Activated CD8-positive, alpha-beta memory T cell treated with anti-CD3 and anti-CD28 coated beads, Interleukin-2, amount 50 U/mL, for 24 hours (primary cell): ENCODE results near the gene POLK.
"Not testable (repeated sequence)": the region's sequence is repeated elsewhere in the genome, so short reads cannot be mapped to it uniquely, and the experiment has no call there.

Experiments used
- DNase-seq: peaks from one replicate; pipeline ENCODE4 v3.0.0-alpha.2; 2020; ENCODE audit errors: extremely low read depth

Gene POLK

DNA sequence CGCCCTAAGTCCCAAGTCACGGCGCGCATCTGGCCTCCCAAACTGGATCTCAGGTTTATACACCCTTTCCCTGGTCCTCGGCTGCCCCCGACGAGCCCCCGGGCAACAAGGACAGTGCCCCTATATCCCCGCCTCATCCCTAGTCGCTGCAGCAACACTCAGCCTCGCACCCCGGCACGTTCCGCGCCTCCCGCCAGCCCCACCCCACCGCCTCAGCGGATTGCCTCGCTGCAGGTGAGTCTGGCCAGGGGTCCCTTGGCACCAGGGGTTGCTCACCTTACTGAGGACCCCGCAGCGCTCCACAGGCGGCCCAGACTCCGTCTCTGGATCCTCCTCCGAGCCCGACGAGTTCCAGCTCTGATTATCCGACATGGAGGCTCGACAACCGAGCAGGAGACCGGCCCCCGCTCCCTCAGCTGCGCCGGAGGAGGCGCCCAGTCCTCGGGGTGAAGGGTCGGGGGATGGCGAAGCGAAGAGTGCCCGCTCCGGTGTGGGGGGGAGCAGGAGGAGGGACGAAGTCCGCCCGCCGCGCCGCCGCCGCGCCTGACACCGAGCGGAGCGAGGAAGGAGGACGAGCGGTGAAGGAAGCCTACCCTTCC lies 756 bp upstream of the POLK start:
- DNase-seq: no peak

DNA sequence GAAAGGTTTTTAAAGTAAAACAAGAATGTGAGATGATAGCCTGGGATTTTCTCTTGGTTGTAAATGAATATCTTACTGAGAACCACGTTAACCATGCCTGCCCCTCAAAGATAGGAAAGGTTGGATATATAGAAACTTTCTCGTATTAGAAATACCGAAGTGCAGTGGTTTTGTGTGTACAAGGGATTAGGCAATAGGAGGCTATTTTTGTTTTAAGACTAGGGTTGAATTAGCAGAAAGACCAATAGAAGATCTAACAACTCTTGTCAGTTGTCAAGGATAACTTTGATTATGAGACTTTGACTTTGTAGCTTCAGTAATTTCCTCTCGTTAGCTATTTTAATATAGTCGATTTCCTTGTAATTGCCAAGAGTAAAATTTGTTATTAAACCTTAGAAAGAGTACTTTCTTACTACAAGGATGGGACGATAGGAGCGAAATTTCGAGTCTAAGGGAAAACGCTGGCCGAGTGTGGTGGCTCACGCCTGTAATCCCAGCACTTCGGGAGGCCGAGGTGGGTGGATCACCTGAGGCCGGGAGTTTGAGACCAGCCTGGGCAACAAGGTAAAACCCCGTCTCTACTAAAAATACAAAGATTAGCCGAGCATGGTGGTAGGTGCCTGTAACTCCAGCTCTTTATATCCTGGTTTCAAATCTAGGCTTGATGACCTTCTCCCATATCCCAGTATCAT lies 838 bp downstream of the POLK start:
- no peak for DNase-seq

DNA sequence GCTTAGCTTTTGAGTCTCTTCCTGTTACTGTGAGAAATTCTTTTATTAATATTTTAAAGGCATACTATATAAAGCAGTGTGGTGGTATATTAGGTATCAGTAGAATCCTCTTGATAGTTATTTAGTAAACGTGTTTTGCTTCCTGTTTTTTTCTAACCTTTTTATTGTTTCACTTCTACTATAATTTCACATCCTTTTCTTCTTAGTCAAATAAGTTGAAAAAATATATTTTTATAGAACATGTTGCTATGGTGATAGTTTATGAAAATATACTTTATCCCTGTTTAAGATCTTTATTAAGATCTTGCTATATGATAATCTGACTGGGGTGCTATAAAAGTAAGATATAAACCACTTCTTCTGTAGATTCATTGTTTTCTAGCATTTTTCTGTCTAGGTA lies 2.1 kb downstream of the POLK start:
- DNase-seq: no peak

- no peak for DNase-seq
Measured at GRCh38 chr5:75514323-75514722, 2.6 kb downstream of the POLK start.

DNA sequence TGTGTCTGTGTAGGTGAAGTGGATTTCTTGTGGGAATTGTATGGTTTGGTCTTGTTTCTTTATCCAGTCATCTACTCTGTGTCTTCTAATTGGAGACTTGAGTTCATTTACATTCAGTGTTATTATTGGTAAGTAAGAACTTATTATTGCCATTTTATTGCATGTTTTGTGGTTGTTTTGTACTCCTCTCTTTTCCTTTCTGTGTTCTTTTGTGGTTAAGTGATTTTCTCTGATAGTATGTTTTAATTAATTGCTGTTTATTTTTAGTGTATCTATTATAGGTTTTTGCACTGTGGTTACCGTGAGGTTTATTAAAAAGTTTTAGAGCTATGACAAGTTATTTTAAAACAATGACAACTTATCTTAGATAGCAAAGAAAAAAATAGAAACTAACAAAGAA lies 8.1 kb downstream of the POLK start:
- DNase-seq: no peak

DNA sequence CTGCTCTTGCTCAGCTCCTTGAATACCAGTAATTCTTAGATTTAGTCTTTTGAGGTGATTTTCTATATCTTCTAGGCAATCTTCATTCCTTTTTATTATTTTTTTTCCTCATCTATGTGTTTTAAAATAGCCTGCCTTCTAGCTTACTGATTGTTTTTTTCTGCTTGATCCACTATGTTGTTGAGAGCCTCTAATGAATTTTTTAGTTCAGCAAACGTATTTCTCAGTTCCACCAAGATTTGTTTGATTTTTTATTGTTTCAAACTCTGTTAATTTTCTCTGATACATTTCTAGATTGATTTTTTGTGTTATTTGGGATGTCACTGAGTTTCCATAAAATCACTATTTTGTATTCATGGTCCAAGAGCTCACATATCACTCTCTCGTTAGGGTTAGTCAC lies 9.5 kb downstream of the POLK start:
- DNase-seq: no peak

DNA sequence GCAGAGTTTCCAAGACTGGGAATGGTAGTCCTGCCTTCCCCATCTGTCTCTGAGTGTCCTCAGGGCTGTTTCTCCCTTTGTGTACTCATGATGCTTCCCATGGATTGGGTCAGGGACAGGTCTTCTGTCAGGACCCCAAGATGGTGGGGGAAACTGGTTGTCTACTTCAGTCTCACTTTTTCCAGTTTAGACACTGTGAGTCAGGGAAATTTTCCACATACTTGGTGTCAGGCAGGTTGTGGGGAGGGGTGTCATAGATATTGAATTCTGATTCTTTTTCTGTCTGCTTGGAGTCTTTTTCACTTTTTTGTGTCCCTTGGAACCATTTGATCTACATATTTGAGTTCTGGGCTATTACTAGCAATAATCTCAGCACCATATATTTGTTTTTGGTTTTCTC lies 10.3 kb downstream of the POLK start:
- DNase-seq: no peak

GRCh38 chr5:75522542-75522941 lies 10.9 kb downstream of the POLK start:
- no peak for DNase-seq

DNA sequence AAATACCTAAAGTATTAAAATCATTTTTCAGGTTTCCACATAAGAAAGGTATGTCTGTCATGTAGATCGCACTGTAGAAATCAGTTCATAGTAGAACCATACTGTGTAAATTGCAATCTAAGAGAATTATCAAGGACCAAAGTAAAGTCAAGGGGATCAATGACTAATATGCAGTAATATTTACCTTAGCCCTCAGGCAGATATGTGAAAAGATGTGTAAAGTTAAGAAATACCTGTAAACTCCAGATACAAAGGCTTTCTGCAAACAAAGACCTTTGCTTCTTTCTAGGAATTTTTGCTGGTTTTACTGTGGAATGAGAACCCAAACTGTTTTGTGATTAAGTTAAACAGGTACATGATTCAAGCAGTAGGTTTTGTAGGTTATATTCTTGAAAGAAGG lies 11.6 kb downstream of the POLK start:
- DNase-seq: no peak

GRCh38 chr5:75524071-75524470 lies 12.4 kb downstream of the POLK start:
- no peak for DNase-seq

DNA sequence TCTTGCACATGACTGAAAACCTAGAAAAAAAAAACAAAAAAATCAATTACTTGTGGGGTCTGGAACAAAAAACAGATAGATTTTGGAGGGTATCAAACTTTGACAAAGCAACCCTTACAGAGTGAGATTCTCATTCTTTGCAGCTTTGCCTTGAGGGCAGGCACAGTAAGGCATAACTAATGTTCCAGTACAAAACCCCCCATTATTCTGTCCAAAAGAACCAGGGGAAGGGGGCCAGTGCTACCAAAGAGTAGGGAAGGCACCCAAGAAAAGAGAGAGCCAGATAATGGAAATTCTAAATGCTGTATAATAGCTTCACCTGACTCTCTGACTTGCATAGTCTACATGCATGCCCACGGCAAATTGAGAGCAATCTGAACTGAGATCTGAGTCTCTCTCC lies 12.9 kb downstream of the POLK start:
- DNase-seq: no peak

- no peak for DNase-seq
Measured at GRCh38 chr5:75525344-75525743, 13.7 kb downstream of the POLK start.

DNA sequence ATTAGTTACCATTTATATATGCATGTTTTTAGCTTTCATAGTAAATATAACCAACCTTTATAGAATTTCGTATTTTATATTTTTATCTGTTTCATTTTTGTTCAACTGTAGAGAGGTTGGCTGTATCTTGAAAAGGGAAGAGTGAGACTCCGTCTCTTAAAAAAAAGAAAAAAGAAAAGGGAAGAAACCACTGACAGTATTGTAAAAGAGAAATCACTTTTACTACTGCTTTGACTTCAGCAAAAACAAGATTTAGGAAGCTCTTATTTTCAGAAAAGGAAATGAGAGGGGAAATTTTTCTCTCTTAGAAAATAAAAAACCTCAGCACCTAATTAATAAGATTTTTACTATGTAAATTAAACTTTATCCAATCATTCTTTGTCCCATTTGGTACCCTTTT lies 14.4 kb downstream of the POLK start:
- no peak for DNase-seq

GRCh38 chr5:75529185-75529584 lies 17.5 kb downstream of the POLK start:
- no peak for DNase-seq

- DNase-seq: no peak
Measured at GRCh38 chr5:75532190-75532589, 20.5 kb downstream of the POLK start.

DNA sequence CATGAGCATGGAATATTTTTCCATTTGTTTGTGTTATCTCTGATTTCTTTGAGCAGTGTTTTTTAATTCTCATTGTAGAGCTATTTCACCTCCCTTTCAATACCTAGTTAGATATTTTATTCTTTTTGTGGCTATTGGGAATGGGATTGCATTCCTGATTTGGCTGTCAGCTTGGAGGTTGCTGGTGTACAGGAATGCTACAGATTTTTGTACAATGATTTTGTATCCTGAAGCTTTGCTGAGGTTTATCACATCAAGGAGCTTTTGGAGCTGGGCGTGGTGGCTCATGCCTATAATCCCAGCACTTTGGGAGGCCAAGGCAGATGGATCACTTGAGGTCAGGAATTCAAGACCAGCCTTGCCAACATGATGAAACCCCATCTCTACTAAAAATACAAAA lies 22.0 kb downstream of the POLK start:
- DNase-seq: not testable (repeated sequence)

- DNase-seq: no peak
Measured at GRCh38 chr5:75534734-75535133, 23.0 kb downstream of the POLK start.

- DNase-seq: no peak
Measured at GRCh38 chr5:75536147-75536546, 24.5 kb downstream of the POLK start.

DNA sequence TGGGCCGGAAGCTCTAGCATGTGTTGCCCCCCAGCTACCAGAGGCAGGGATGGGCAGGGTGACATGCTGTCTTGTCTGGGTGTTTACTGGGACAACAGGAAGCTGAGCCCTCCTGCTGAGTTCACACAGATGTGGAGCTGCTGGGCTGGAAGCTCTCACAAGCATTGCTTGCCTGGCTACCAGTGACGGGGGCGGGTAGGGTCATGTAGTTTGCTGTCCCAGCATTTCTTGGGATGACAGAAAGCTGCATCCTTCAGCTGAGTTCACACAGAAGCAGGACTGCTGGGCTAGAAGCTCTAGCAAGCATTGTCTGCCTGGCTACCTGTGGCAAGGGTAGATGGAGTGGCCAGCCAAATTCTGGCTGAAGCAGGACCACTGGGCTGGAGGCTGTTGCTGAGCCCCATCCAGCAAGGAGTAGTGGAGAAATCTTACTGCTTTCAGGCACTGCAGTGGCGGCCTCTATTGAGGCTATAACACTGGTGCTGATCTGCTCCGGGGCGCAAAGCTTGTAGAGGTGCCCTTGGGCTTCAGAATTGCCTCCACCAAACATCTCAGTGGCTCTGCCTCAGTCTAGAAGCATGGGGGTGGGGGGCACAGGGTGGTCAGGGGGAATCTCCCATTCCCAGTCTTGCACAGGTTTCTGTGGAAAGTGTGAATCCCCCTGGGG lies 25.1 kb downstream of the POLK start:
- no peak for DNase-seq

DNA sequence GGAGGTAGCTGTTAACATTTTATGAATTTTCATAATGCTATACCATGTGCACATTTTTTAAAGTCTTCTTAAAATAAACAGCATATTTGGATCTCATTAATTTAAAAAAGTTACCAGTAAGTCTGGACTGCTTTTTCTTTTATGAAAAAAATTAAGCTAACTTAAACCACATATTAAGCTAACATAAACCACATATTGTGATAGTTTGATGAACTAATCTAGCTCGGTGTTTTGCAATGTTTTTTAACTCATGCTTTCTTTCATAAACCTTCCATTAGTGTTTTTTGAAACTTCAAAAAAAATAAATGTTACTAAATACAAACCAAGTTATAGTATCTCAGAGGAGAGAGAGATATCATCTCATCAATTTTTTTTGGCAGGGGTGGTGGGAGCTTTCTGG lies 26.5 kb downstream of the POLK start:
- DNase-seq: no peak

DNA sequence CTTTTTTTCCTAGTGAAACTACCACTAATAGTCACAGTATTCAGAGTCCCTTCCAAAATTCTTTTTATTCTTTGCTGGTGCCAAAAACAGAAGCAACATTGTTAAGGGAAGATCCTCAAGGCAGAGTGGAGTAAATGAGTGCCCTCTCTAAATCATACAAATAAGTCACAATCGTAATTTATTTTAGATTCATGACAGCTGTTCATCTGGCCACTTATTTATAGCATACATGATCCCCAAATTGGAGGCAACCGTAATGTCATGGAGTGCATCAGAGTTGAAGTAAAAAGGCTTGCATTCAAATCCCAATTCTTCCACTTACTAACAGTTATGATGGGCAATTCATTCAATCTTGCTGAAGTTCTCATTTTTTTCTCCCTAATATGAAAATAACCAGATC lies 33.4 kb downstream of the POLK start:
- no peak for DNase-seq

- DNase-seq: no peak
Measured at GRCh38 chr5:75546830-75547229, 35.1 kb downstream of the POLK start.

- DNase-seq: no peak
Measured at GRCh38 chr5:75547812-75548211, 36.1 kb downstream of the POLK start.
